GM19467 (cell line): ENCODE measurements around the gene CACNA1D.

ENCODE experiments used
- ATAC-seq: cut with Tn5 transposase; IDR thresholded peaks from one replicate; pipeline ENCODE4 v1.9.1; 2021; ENCODE audit warnings: mild to moderate bottlenecking, moderate library complexity; ENCODE audit not compliant: unreplicated experiment

Gene CACNA1D

GRCh38 chr3:53680028-53680427, 185.6 kb downstream of the CACNA1D start:
- no peak for ATAC-seq

DNA sequence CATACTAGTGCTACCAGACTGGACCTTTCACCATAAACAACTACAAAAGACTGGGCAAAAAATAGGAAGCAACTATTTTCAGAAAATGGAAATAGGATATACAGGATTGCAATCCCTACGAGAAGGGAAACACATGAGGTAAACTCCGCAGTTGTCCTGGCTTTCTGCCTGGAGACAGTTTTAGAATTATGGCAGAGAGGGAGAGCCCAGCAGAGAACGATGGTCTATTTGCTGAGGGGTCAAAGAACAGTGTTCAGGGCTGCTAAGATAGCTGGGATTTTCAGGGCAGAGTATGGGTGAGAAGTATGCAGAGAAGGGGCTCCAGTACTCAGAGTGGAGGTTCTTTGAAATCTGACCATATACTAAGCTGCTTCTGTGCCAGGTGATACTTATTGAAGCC, 188.4 kb downstream of the CACNA1D start:
- no peak for ATAC-seq

- no peak for ATAC-seq
These were observed 193.7 kb downstream of the CACNA1D start for GRCh38 chr3:53688066-53688465.

- ATAC-seq: no peak
These were observed 194.6 kb downstream of the CACNA1D start for GRCh38 chr3:53688989-53689388.

GRCh38 chr3:53689681-53690080, 195.3 kb downstream of the CACNA1D start:
- ATAC-seq: no peak

DNA sequence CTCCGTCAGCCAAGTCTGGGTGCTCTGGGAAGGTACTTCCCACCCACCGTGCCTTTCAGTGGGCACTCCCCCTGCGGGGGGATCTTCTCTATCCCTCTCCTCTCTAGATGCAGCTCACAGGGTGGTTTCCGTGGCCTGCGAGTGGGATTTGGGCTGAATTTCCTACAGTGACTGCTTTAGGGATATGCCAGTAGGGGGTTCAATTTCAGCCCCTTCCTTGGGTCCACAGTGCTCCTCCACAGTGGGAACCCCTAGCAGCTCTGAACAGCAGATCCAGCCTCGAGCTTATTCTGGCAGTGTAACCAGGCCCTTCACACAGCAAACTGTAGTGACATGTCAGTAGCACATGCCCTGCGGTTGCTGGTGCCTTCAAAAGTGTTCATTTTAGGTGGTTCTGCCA, 196.1 kb downstream of the CACNA1D start:
- ATAC-seq: no peak

DNA sequence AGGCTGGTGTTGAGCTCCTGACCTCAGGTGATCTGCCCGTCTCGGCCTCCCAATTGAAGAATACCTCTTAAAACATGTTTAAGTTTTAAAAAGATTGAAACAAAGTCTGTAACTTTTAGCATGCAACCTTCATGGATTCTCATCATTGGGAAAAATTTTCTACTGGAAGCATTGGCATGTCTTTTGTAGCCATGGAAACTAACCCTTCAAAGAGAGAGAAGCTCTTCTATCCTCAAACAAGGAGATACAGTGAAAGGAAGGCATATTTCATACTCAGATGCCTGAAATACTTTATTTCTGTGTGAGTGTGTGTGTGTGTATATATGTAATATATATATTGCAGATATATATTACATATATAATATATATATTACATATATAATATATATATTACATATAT, 196.9 kb downstream of the CACNA1D start:
- no peak for ATAC-seq

DNA sequence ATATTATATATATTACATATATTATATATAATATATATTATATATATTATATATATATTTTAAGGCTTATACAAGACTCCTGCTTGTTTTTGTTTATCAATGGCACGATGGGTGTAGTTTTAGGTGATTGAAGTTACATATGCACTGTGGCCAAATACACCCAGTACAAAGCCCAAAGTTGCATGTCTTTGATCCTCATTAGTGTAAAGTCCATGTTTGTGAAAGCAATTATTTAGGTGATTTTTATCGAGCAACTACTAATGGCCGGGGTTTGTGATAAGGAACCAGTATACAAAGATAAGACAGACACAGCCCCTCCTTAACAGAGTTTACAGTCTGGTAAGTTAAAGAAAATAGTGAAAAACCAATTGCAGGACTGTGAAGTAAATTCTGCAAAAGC, 197.5 kb downstream of the CACNA1D start:
- ATAC-seq: no peak

GRCh38 chr3:53693451-53693850, 199.0 kb downstream of the CACNA1D start:
- ATAC-seq: no peak

DNA sequence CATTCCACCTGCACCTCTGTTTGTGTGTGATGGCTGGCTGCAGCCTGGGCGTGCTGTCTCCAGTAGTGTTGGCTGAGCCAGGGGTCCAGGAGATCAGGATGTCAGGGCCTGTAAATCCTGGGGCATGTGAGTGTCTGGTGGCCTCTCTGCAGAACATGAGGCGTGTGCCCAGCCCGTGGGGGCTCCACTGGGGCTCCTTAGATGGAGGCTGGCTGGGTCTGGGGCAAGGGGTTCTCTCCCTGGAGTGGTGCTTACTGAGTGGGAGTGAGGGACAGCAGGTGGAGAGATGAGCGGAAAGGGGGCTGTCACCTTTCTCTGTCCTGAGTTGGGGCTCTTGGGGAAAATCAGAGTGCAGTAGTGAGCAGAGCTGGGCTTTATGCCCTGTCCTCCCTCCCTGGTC, 199.6 kb downstream of the CACNA1D start:
- no peak for ATAC-seq

- no peak for ATAC-seq
These were observed 200.4 kb downstream of the CACNA1D start for GRCh38 chr3:53694666-53695323.

GRCh38 chr3:53695324-53695690, 200.9 kb downstream of the CACNA1D start:
- no peak for ATAC-seq

- no peak for ATAC-seq
These were observed 202.2 kb downstream of the CACNA1D start for GRCh38 chr3:53696401-53697172.

GRCh38 chr3:53700441-53700840, 206.0 kb downstream of the CACNA1D start:
- no peak for ATAC-seq

DNA sequence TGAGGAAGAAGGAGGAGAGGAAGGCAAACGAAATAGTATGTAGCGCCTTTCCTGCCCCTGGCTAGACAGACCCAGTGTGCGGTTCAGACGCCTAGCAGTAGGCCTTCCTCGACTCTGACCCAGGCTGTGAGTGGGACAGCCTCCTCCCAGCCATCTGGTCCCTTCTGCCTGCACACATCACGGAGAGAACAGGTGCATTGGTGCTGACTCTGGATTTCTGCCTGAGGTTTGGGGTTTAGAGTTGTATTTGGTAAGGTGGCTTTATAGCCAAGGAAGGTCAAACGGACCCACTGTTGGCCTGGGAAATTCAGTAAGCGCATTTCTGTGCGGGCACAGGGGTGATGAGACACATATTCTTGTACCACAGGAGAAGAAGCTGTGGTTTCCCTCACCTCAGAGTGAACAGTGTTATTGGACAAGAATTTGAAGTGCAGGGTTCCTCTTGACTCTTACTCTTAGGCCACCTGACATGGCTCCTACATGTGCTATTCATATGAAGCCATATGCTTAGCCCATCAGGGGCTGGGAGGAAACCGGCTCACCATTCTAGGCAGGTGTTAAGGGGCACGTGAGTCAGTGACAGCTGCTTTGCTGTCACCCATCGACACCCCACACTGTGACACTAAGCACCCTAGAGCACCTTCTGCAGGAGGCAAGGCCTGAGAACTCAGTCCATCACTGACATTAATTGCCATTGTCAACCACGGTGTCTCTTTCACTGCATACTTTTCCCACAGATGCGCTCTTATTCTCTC, 208.5 kb downstream of the CACNA1D start:
- no peak for ATAC-seq

DNA sequence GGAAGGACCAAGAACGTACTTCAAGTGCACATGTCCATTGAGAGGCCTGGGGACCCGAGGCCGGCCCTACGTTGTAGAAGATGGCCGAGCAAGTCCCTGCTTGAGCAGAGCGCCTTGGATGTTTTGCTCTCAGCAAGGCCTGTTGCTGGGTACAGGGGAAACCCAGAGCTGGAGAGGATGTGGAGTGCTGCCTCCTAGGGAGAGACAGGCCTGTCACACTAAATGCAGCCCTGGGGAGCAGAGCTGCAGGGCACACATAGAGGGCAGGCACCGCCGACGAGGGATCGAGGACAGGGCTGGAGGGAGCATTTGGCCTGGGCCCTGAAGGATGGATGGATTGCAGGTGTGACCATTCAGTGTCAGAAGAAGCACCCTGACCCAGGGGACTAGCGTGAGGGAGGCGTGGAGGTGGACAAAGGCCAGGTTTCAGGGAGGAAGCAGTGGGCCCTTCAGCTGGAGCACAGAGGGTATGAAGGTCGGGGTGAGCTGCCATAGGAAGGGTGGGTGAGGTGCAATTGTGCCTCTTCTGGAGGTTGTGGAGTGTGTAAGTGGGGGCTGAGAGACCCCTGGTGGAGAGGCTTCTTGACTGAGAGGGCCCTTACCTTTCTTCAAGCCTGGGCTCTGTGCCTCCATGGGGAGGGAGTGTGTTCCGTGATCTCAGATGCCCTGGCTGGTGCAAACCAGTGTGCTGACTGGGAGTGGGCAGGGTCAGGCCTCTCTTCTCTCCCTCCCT, 209.4 kb downstream of the CACNA1D start:
- no peak for ATAC-seq

DNA sequence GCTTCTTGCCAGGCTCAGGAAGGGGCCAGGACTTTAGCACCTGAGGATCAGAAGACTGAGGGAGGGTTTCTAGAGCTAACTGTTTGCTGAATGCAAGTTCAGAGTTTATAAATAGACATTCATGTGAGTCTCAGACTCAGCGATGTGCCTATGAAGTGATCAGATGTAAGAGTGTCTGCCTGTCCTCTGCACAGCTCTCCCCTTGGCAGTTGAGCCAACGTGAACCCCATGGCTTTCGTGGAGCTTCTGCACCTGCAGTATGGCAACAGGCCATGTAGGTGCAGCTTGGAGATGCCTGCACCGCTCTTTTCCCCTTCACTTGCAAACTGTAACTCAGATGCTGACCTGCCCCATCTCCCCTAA, 209.9 kb downstream of the CACNA1D start:
- no peak for ATAC-seq

GRCh38 chr3:53705024-53705745, 210.8 kb downstream of the CACNA1D start:
- no peak for ATAC-seq

GRCh38 chr3:53705774-53706173, 211.4 kb downstream of the CACNA1D start:
- no peak for ATAC-seq

DNA sequence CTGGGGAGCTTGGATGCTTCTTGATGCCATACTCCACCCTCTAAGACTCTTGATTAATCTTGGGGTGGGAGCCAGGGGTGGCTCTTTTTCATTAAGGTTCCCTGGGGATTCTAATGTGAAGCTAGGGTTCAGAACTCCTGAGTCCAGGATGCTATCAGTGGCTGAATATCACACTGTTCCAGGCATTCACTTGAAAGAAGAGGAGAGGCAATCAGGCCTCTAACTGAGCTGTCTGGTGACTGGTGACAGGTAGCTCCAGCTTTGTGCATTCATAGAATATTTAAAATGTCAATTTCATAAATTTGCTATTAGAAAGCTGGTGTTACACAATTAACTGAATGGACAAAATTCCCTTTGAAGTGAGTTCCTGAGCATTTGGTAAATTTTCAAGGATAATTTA, 212.8 kb downstream of the CACNA1D start:
- ATAC-seq: no peak
